Measurements from ENCODE around the gene COQ8B.

COQ8B gene

GRCh38 chr19:40752257-40752781 is 35.6 kb upstream of the COQ8B start:
- TF ChIP-seq CTCF (IDR thresholded peaks at IDR 0.05; ENCODE audit: low read depth, low read length, poor library complexity, severe bottlenecking) = no peak
- no peak for TF ChIP-seq EZH2phosphoT487 (IDR thresholded peaks at IDR 0.05; ENCODE audit: borderline replicate concordance, low read length)
- Histone ChIP-seq H3K9me2 (replicated peaks; ENCODE audit: control insufficient read depth, low read length) (no peaks in the 10 kb centered on the region), H3K4me3 (ENCODE audit: low read length) (peak overlapping the region; percentile 85), H3K4me1 (ENCODE audit: control insufficient read depth, low read length) (peaks cover 62% of the 10 kb centered on the region), H3K9me3 (ENCODE audit: control insufficient read depth, insufficient read depth, low read length) (no peaks in the 10 kb centered on the region), H3K27ac (ENCODE audit: low read depth, low read length) (peak overlapping the region; percentile 78), H4K20me1 (ENCODE audit: control insufficient read depth, insufficient read depth, low read depth, low read length) (peaks cover 33% of the 10 kb centered on the region), H3K36me3 (ENCODE audit: control insufficient read depth, low read length) (peaks cover 66% of the 10 kb centered on the region), H3K27me3 (ENCODE audit: control insufficient read depth, low read length) (no peaks in the 10 kb centered on the region), H3F3A (ENCODE audit: control insufficient read depth, insufficient read depth) (no peaks in the 10 kb centered on the region), H3K4me2 (ENCODE audit: low read length) (peak overlapping the region; percentile 75), H3K79me2 (ENCODE audit: control insufficient read depth, low read length) (peaks cover 88% of the 10 kb centered on the region)

- Histone ChIP-seq H3K79me2 (ENCODE audit: control insufficient read depth, low read length) (peaks cover 75% of the 10 kb centered on the region), H3K9me3 (ENCODE audit: control insufficient read depth, insufficient read depth, low read length) (no peaks in the 10 kb centered on the region), H3K36me3 (ENCODE audit: control insufficient read depth, low read length) (peaks cover 53% of the 10 kb centered on the region), H3K4me1 (ENCODE audit: control insufficient read depth, low read length) (peaks cover 53% of the 10 kb centered on the region), H4K20me1 (ENCODE audit: control insufficient read depth, insufficient read depth, low read depth, low read length) (peaks cover 24% of the 10 kb centered on the region), H3K9me2 (replicated peaks; ENCODE audit: control insufficient read depth, low read length) (no peaks in the 10 kb centered on the region), H3K4me2 (ENCODE audit: low read length) (peak within 1 kb of the TSS; percentile 93), H3K27me3 (ENCODE audit: control insufficient read depth, low read length) (no peaks in the 10 kb centered on the region), H3K4me3 (ENCODE audit: low read length) (peak within 1 kb of the TSS; percentile 96), H3K27ac (ENCODE audit: low read depth, low read length) (peak within 1 kb of the TSS; percentile 81), H3F3A (ENCODE audit: control insufficient read depth, insufficient read depth) (no peaks in the 10 kb centered on the region)
- TF ChIP-seq CTCF (IDR thresholded peaks at IDR 0.05; ENCODE audit: low read depth, low read length, poor library complexity, severe bottlenecking) (no peak), EZH2phosphoT487 (IDR thresholded peaks at IDR 0.05; ENCODE audit: borderline replicate concordance, low read length) (no peak)
Measured at GRCh38 chr19:40750874-40751537, 34.3 kb upstream of the COQ8B start, which contains the start of gene SNRPA. SNRPA (plus strand) TSS chr19:40751203; CDS start chr19:40751409, 206 bp downstream.

GRCh38 chr19:40750058-40750873 is 33.6 kb upstream of the COQ8B start, which contains the start of gene ACTMAP:
ACTMAP (minus strand) TSS chr19:40750477; CDS start chr19:40749803, 674 bp downstream.
- Histone ChIP-seq H3K4me2 (ENCODE audit: low read length) (peak within 1 kb of the TSS; percentile 93), H3K79me2 (ENCODE audit: control insufficient read depth, low read length) (peaks cover 67% of the 10 kb centered on the region), H3K9me3 (ENCODE audit: control insufficient read depth, insufficient read depth, low read length) (no peaks in the 10 kb centered on the region), H3K36me3 (ENCODE audit: control insufficient read depth, low read length) (peaks cover 46% of the 10 kb centered on the region), H4K20me1 (ENCODE audit: control insufficient read depth, insufficient read depth, low read depth, low read length) (peaks cover 17% of the 10 kb centered on the region), H3K27me3 (ENCODE audit: control insufficient read depth, low read length) (no peaks in the 10 kb centered on the region), H3K4me1 (ENCODE audit: control insufficient read depth, low read length) (peaks cover 46% of the 10 kb centered on the region), H3K4me3 (ENCODE audit: low read length) (peak within 1 kb of the TSS; percentile 96), H3K9me2 (replicated peaks; ENCODE audit: control insufficient read depth, low read length) (no peaks in the 10 kb centered on the region), H3K27ac (ENCODE audit: low read depth, low read length) (peak within 1 kb of the TSS; percentile 81), H3F3A (ENCODE audit: control insufficient read depth, insufficient read depth) (no peaks in the 10 kb centered on the region)
- TF ChIP-seq EZH2phosphoT487 (IDR thresholded peaks at IDR 0.05; ENCODE audit: borderline replicate concordance, low read length) (no peak), CTCF (IDR thresholded peaks at IDR 0.05; ENCODE audit: low read depth, low read length, poor library complexity, severe bottlenecking) (no peak)

Data from DOHH2 (cell line).